Upper lobe of left lung (tissue), 6 donors: Measurements from ENCODE around the gene MAML2. TPM values are rescaled to one million over a fixed set of nuclear protein-coding genes. Genes with fewer than 3 reads are reported as not detected.

Experiments used
- ATAC-seq, 2 donors: fragments of 200-7000 bp; cut with Tn5 transposase; one replicate each; pipeline ENCODE4 v1.9.1; 2022; ENCODE audit warnings: mild to moderate bottlenecking in 2 of 2, moderate library complexity in 2 of 2; ENCODE audit not compliant: low FRiP score in 2 of 2
- DNase-seq, 2 donors: peaks; one replicate each; pipeline ENCODE4 v3.0.0-alpha.2; 2019 to 2020
- H3K27ac ChIP-seq, 4 donors: fragments of 200-600 bp; sonication (generic); one replicate each; pipeline ENCODE4 v1.5.1; 2016 to 2019
- H3K27me3 ChIP-seq, 4 donors: fragments of 200-600 bp; sonication (generic); one replicate each; pipeline ENCODE4 v1.5.1; 2017 to 2019
- H3K36me3 ChIP-seq, 4 donors: fragments of 200-600 bp; sonication (generic); one replicate each; pipeline ENCODE4 v1.5.1; 2016 to 2019
- H3K4me1 ChIP-seq, 4 donors: fragments of 200-600 bp; sonication (generic); one replicate each; pipeline ENCODE4 v1.5.1; 2018 to 2019
- H3K4me3 ChIP-seq, 4 donors: fragments of 200-600 bp; sonication (generic); one replicate each; pipeline ENCODE4 v1.5.1; 2017 to 2019; ENCODE audit warnings: mild to moderate bottlenecking in 2 of 4, moderate library complexity in 1 of 4
- H3K9me3 ChIP-seq, 4 donors: fragments of 200-600 bp; sonication (generic); one replicate each; pipeline ENCODE4 v1.5.1; 2018 to 2019
- CTCF ChIP-seq, 6 experiments: fragments of 450-650 bp in 4 of 6; fragments of 200-600 bp in 2 of 6; sonication (generic) in 2 of 6; IDR thresholded peaks; one replicate each; pipeline ENCODE4 v1.5.1; 2016 to 2019; ENCODE audit warnings: antibody characterized with exemption in 6 of 6
- EP300 ChIP-seq, 4 donors: sonication (generic); formaldehyde crosslinking; IDR thresholded peaks; one replicate each; pipeline ENCODE4 v1.5.1; 2017; ENCODE audit warnings: antibody characterized with exemption in 4 of 4, control low read depth in 2 of 4
- POLR2A ChIP-seq, 4 donors: fragments of 450-650 bp; IDR thresholded peaks; one replicate each; pipeline ENCODE4 v1.5.1; 2016 to 2017; ENCODE audit warnings: antibody characterized with exemption in 4 of 4, mild to moderate bottlenecking in 2 of 4
- POLR2AphosphoS5 ChIP-seq, 2 donors: sonication (generic); formaldehyde crosslinking; IDR thresholded peaks; one replicate each; pipeline ENCODE4 v1.5.1; 2017; ENCODE audit warnings: antibody characterized with exemption in 2 of 2
- WGBS, 2 donors: methylation state at CpG; one replicate each; pipeline ENCODE4 v1.1.5; 2017 to 2018; 5-methylcytosine and 5-hydroxymethylcytosine counted together
- total RNA-seq, 6 donors: library from RNA; depleted of rRNA in 4 of 6; stranded (reverse); fragments of >200 nt in 4 of 6; gene quantifications; one replicate each; pipeline versions ENCODE4 v1.1.0 to v1.2.1, GENCODE V29; 2016 to 2021
- donor health status: DM: no; HTN: no; CAD: no; lungs with moderate emphysema.
- donor health status: DM: no; HTN: yes; CAD: no; lungs with severe emphysema.

Gene MAML2
- total RNA-seq, 6 donors from 2014 or later: 19.5 to 36.6 (median 26.3) TPM

DNA sequence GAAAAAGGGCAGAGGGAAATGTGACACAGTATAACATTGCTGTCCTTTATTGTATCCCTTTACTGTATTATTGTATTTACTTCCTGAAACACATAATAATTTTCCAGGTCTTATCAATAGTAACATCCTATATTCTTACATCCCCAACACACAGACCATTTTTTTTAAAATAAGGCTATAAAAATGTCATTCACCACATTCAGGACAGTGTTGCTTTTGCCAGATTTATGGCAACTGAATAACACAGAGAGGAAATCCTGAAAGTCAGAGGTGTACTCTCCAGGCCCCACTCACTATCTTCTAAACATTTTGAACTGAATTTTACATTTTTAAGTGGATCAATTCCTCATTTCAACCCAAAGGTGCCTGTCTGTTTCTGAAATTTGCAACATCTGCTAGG is 314.2 kb downstream of the MAML2 start:
- Histone ChIP-seq H3K27me3 (no peaks in the 10 kb centered on the region), H3K4me3 (no peak overlapping the region), H3K27ac (no peak overlapping the region), H3K4me1 (peaks cover 0 to 6% (median 0%) of the 10 kb centered on the region in 4 donors), H3K9me3 (no peaks in the 10 kb centered on the region), H3K36me3 (no peaks in the 10 kb centered on the region)
- ATAC-seq (no peak), DNase-seq (no peak)
- TF ChIP-seq EP300 (IDR thresholded peaks at IDR 0.05) (no peak), CTCF (IDR thresholded peaks at IDR 0.05) (no peak)

DNA sequence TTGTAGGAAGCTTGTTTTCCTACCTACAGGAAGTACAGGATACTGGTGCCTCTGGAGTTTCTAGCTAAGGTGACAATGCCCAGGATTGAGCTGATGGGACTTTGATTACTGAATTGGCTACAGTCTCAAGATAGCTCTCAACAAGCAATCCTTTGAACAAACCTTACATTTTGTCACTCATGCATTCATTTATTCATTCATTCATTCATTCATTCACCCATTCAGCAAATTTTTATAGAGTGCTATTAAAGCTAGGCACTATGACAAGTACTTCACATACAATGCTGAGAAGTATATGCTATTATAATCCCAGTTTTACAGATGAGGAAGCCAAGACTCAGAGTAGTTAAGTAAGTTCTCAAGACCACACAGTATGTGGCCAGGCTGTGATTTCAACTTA is 316.0 kb downstream of the MAML2 start:
- no peaks in the 10 kb centered on the region for H3K4me1 ChIP-seq
- no peaks in the 10 kb centered on the region for H3K27me3 ChIP-seq
- TF ChIP-seq EP300 (IDR thresholded peaks at IDR 0.05) (no peak), POLR2AphosphoS5 (IDR thresholded peaks at IDR 0.05) (no peak), POLR2A (IDR thresholded peaks at IDR 0.05) (no peak), CTCF (IDR thresholded peaks at IDR 0.05) (no peak)
- H3K9me3 ChIP-seq: no peaks in the 10 kb centered on the region
- ATAC-seq: no peak
- no peak for DNase-seq
- H3K36me3 ChIP-seq: no peaks in the 10 kb centered on the region
- no peak overlapping the region for H3K27ac ChIP-seq
- H3K4me3 ChIP-seq: no peak overlapping the region

GRCh38 chr11:96026310-96026709 is 316.7 kb downstream of the MAML2 start:
- H3K27ac ChIP-seq: no peak overlapping the region
- ATAC-seq (no peak), DNase-seq (no peak)
- H3K36me3 ChIP-seq: no peaks in the 10 kb centered on the region
- WGBS, 2 donors: 88 to 95% methylated on average over 2 of the region's 2 CpGs
- no peak overlapping the region for H3K4me3 ChIP-seq
- no peaks in the 10 kb centered on the region for H3K4me1 ChIP-seq
- no peaks in the 10 kb centered on the region for H3K27me3 ChIP-seq
- TF ChIP-seq POLR2AphosphoS5 (IDR thresholded peaks at IDR 0.05) (no peak), EP300 (IDR thresholded peaks at IDR 0.05) (no peak), POLR2A (IDR thresholded peaks at IDR 0.05) (no peak), CTCF (IDR thresholded peaks at IDR 0.05) (no peak)
- no peaks in the 10 kb centered on the region for H3K9me3 ChIP-seq

GRCh38 chr11:96024666-96025065 is 318.3 kb downstream of the MAML2 start:
- no peak for ATAC-seq
- Histone ChIP-seq H3K9me3 (no peaks in the 10 kb centered on the region), H3K27me3 (no peaks in the 10 kb centered on the region), H3K4me1 (no peaks in the 10 kb centered on the region), H3K4me3 (no peak overlapping the region), H3K27ac (no peak overlapping the region), H3K36me3 (no peaks in the 10 kb centered on the region)
- TF ChIP-seq EP300 (IDR thresholded peaks at IDR 0.05): no peak
- no peak for TF ChIP-seq POLR2A (IDR thresholded peaks at IDR 0.05)
- no peak for TF ChIP-seq CTCF (IDR thresholded peaks at IDR 0.05)
- no peak for TF ChIP-seq POLR2AphosphoS5 (IDR thresholded peaks at IDR 0.05)
- DNase-seq: no peak
- 96 to 97% methylated on average over 5 of the region's 5 CpGs for WGBS, 2 donors

GRCh38 chr11:96023275-96023674 is 319.7 kb downstream of the MAML2 start:
- H3K9me3 ChIP-seq: no peaks in the 10 kb centered on the region
- DNase-seq (no peak), ATAC-seq (no peak)
- WGBS, 2 donors: 84 to 90% methylated on average over 7 of the region's 7 CpGs
- H3K27ac ChIP-seq: no peak overlapping the region
- TF ChIP-seq CTCF (IDR thresholded peaks at IDR 0.05): no peak
- TF ChIP-seq POLR2AphosphoS5 (IDR thresholded peaks at IDR 0.05): no peak
- TF ChIP-seq EP300 (IDR thresholded peaks at IDR 0.05): no peak
- no peak for TF ChIP-seq POLR2A (IDR thresholded peaks at IDR 0.05)
- H3K27me3 ChIP-seq: no peaks in the 10 kb centered on the region
- no peaks in the 10 kb centered on the region for H3K4me1 ChIP-seq
- H3K4me3 ChIP-seq: no peak overlapping the region
- no peaks in the 10 kb centered on the region for H3K36me3 ChIP-seq
